KOPT-K1 (cell line): ENCODE data around the gene MUC16.
"Not testable (repeated sequence)": the region's sequence is repeated elsewhere in the genome, so short reads cannot be mapped to it uniquely, and the experiment has no call there.

ENCODE experiments used
- H3K27ac ChIP-seq: fragments of 200-600 bp; sonication (generic); 2 replicates; pipeline ENCODE4 v1.5.1; 2016; ENCODE audit warnings: antibody characterized with exemption, mild to moderate bottlenecking, low read depth, low read length; ENCODE audit not compliant: poor library complexity, severe bottlenecking
- H3K36me3 ChIP-seq: fragments of 200-600 bp; sonication (generic); 2 replicates; pipeline ENCODE4 v1.5.1; 2017; ENCODE audit warnings: antibody characterized with exemption, mild to moderate bottlenecking, low read length, moderate library complexity; ENCODE audit not compliant: insufficient read depth
- H3K9me3 ChIP-seq: fragments of 200-600 bp; sonication (generic); 2 replicates; pipeline ENCODE4 v1.5.1; 2017; ENCODE audit warnings: antibody characterized with exemption, low read length, mild to moderate bottlenecking; ENCODE audit not compliant: insufficient read depth, poor library complexity, severe bottlenecking

The MUC16 gene

DNA sequence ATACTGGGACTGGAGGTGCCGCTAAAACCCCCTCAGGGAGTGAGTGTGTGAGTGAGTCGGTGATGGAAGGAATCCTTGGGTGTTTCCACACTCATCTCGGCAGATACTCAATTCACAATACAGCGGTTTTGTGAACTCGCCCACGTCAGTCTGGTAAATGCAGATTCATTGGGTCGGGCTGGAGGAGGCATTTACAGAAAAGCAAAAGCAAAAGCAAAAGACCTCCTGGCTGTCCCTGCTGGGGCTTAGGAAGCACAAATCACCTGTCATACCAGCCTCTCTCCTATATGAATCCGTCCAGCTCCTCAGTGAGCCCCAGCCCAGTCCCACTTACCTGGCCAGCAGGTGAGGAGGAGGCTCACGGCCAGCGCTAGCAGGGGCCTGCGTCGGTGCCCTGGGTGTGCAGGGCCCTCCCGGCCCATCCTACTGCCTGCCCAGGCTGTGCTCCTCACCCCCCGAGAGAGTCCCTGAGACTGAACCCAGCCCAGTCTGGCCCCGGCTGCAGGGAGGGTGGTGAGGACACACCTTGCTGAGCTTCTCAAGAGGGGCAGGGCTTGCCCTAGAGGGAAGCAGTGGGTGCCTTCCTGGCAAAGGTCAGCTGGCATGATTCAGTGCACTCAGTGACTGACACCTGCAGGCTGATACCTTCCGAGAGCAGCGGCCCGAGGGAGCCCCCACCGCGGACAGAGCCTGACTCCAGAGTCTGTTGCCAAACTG is at the start of gene MUC16:
MUC16 (minus strand) TSS at position 475 of the 717 bp plus-strand sequence.
- no peaks in the 10 kb centered on the region for H3K9me3 ChIP-seq
- no peaks in the 10 kb centered on the region for H3K36me3 ChIP-seq
- no peak within 1 kb of the TSS for H3K27ac ChIP-seq

DNA sequence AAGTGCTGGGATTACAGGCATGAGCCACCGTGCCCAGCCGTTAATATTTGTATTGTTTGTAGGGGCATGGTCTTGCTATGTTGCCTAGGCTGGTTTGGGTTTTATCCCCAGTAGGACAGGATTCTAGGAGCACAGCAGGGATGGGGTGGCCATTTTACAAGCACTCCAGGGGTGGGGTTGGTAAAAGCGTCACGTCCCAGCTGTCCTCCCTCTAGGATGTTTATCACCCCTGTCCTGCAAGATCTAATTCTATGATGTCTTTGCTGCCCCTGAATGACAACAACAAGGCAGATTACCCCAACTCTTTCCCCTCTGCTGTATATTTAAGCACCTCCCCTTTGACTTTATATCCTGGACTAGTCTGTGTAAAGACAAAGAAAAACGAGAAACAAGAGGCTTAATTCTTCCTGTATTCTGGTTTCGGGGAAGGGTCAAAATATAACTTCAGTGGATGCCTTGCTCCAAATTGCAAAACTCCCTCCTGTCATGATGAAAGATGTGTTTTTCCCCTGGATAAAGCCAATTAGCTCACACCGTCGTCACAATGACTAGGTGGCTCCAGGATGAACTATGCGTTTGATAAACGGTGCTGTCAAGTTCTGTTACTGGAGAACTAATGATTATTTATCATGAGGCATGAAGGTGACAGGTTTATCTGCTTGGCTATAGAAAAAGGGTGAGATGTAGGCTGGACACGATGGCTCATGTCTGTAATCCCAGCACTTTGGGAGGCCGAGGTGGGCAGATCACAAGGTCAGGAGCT is 48.9 kb upstream of the MUC16 start:
- Histone ChIP-seq H3K9me3 (no peaks in the 10 kb centered on the region), H3K36me3 (no peaks in the 10 kb centered on the region), H3K27ac (no peak overlapping the region)

DNA sequence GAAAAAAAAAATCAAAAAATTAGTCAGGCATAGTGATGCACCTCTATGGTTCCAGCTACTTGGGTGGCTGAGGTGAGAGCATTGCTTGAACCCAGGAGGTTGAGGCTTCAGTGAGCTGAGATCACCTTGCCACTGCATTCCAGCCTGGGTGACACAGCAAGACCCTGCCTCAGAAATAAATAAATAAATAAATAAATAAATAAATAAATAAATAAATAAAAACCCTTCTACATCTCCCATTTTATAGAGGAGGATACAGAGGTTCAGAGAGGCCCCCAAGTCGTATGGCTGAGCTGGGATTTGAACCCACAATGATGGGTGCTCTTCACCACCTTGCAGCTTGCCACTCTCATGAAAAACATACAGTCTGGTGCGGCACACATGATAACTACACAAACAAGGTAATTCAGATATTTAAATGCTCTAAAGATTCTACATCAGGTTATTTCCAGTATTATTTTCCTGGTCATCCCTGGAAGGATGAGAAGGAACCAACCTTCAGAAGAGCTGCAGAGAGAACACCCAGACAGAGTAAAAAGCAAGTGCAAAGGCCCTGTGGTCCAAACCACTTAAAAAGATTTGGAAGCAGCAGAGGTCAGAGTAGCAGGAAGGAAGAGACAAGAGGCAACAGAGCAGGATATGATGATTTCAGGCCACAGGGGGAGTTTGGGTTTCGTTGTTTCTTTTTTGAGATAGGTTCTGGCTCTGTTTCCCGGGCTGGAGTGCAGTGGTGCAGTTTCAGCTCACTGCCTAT is 47.5 kb upstream of the MUC16 start:
- Histone ChIP-seq H3K9me3 (no peaks in the 10 kb centered on the region), H3K36me3 (no peaks in the 10 kb centered on the region), H3K27ac (no peak overlapping the region)

DNA sequence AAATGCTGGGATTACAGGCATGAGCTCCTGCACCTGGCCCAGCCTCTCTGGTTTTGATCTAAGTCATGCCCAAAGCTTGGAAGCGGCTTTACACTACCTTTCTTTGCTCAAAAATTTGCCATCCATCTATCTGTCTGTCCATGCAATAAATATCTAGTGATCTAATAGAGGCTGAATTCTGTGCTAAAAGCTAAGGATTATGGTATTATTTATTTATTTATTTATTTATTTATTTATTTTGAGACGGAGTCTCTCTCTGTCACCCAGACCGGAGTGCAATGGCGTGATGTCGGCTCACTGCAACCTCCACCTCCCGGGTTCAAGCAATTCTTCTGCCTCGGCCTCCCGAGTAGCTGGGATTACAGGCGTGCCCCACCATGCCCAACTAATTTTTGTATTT is 45.9 kb upstream of the MUC16 start:
- not testable (repeated sequence) for H3K27ac ChIP-seq, H3K9me3 ChIP-seq, H3K36me3 ChIP-seq

DNA sequence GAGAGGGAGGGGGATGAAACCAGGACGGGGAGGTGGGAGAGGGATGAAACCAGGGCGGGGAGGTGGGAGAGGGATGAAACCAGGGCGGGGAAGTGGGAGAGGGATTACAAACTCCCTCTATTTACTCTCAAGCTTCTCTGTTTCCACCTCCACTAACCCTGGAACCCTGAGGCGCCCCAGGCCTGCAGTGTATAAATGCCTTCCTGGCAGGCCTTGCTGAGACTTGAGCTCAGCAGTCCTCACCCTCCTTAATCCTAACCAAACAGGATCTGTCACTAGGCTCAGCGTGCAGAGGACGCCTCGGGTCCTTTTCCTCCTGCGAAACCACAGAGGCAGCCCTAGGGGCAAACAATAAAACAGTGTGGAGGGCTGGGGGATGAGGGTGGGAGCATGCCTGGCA is 44.6 kb upstream of the MUC16 start:
- Histone ChIP-seq H3K36me3 (no peaks in the 10 kb centered on the region), H3K9me3 (no peaks in the 10 kb centered on the region), H3K27ac (no peak overlapping the region)

DNA sequence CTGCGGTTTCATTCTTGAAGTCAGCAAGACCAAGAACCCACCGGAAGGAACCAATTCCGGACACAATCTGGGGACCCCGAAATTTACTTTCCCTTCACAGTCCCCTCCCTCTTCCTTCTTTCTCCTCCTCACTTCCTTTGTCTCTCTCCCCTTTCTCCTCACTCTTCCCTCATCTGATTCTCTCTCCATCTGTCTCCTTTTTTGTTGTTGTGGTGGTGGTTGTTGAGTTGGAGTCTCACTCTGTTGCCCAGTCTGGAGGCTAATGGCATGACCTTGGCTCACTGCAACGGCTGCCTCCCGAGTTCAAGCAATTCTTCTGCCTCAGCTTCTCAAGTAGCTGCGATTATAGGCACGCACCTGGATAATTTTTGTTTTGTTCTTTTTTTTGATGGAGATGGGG is 44.0 kb upstream of the MUC16 start:
- Histone ChIP-seq H3K36me3 (no peaks in the 10 kb centered on the region), H3K27ac (no peak overlapping the region)

DNA sequence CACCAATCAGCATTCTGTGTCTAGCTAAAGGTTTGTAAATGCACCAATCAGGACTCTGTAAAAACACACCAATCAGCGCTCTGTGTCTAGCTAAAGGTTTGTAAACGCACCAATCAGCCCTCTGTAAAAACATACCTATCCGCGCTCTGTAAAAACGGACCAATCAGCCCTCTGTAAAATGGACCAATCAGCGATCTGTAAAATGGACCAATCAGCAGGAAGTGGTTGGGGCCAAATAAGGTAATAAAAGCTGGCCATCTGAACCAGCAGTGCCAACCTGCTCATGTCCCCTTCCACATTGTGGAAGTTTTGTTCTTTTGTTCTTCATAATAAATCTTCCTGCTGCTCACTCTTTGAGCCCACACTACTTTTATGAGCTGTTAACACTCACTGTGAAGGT is 43.5 kb upstream of the MUC16 start:
- not testable (repeated sequence) for H3K27ac ChIP-seq, H3K9me3 ChIP-seq, H3K36me3 ChIP-seq

More for the DNA sequence above, 44.0 kb upstream of the MUC16 start:
- no peaks in the 10 kb centered on the region for H3K9me3 ChIP-seq

DNA sequence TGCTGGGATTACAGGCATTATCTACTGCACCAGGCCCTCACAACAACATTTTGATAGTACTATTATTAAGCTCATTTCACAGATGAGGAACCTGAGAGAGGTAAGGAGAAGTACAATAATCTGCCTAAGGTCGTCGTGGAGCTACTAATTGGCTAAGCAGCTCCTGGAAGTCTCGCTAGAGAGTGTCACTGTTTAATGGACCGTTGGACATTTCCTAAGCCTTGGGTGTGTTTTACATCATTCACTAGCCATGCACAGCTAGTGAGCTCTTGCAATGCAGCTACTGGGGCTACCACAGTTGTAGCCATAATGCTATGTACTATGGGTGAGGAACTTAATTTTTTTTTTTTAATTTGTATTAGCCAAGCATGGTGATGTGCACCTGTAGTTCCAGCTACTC is 42.7 kb upstream of the MUC16 start:
- no peaks in the 10 kb centered on the region for H3K9me3 ChIP-seq

DNA sequence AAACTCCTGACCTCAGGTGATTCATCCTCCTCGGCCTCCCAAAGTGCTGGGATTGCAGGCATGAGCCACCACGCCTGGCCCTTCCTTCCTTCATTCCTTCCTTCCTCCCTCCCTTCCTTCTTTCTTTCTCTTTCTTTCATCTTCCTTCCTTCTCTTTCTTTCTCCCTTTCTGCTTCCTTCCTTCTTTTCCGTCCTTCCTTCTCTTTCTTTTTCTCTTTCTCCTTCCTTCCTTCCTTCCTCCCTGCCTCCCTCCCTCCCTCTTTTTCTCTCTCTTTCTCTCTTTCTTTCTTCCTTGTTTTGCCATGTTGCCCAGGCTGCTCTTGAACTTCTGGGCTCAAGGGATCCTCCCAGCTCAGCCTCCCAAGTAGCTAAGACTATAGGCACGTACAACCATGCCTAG is 36.5 kb upstream of the MUC16 start:
- H3K36me3 ChIP-seq: no peaks in the 10 kb centered on the region
- H3K9me3 ChIP-seq: no peaks in the 10 kb centered on the region
- H3K27ac ChIP-seq: no peak overlapping the region

More for the DNA sequence above, 42.7 kb upstream of the MUC16 start:
- H3K27ac ChIP-seq: no peak overlapping the region
- H3K36me3 ChIP-seq: no peaks in the 10 kb centered on the region

DNA sequence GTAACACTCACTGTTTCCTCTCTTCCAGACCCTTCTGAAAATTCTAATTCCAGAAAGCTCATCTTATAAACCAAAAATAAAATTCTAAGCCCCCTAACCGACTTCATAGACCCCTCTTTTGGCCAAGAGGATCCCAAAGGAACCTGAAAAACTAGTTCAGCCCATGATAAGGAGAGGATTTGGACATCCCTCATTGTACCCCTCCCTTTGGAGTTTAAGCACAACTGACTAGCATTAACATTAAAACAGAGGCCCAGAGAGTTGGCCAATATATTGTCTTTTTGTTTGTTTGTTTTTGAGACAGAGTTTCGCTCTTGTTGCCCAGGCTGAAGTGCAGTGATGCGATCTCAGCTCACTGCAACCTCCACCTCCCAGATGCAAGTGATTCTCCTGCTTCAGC is 34.2 kb upstream of the MUC16 start:
- Histone ChIP-seq H3K9me3 (no peaks in the 10 kb centered on the region), H3K27ac (no peak overlapping the region), H3K36me3 (no peaks in the 10 kb centered on the region)

DNA sequence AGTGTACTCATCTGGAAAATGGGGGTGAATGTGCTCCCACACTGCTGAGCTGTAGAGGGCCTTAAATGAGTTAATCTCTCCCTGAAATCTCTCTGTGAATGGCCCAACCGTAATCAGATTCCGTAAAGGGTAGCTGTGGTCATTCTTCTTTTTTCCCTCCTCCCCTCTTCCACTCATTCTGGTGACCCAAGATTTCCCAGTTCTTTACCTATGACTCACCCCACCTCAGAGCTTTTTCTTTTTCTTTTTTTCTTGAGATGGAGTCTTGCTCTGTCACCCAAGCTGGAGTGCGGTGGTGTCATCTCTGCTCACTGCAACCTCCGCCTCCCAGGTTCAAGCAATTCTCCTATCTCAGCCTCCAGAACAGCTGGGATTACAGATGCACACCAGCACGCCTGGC is 33.3 kb upstream of the MUC16 start:
- H3K27ac ChIP-seq: no peak overlapping the region
- no peaks in the 10 kb centered on the region for H3K36me3 ChIP-seq
- H3K9me3 ChIP-seq: no peaks in the 10 kb centered on the region

DNA sequence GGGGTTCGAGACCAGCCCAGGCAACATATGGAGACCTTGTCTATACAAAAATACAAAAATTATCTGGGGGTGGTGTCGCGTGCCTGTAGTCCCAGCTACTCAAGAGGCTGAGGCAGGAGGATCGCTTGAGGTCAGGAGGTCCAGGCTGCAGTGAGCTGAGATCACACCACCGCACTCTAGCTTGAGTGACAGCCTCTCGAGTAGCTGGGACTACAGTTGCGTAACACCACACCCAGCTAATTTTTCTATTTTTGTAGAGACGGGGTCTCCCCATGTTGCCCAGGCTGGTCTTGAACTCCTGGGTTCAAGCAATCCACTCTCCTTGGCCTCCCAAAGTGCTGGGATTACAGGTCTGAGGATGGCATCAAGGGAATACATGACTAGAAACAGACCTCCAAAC is 30.8 kb upstream of the MUC16 start:
- Histone ChIP-seq H3K27ac (no peak overlapping the region), H3K9me3 (no peaks in the 10 kb centered on the region), H3K36me3 (no peaks in the 10 kb centered on the region)

DNA sequence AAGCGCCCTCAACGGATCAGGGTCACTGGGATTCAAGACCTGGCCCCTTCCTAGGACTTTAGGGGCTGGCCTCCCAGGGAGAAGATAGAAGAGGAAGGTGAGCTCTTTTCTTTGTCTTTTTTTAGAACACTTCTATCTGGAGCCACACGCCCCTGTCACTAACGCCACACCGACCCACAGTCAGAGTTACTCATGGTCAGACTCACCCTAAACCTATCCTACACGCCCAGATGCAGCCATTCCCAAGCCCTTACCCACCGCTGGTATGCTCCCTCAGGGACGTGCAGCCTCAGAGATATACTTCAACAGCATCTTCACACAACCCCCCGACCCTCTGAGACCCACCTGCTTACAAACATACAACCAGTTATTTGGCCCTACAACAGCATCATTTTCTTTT is 29.9 kb upstream of the MUC16 start:
- H3K9me3 ChIP-seq: no peaks in the 10 kb centered on the region
- no peaks in the 10 kb centered on the region for H3K36me3 ChIP-seq
- no peak overlapping the region for H3K27ac ChIP-seq

DNA sequence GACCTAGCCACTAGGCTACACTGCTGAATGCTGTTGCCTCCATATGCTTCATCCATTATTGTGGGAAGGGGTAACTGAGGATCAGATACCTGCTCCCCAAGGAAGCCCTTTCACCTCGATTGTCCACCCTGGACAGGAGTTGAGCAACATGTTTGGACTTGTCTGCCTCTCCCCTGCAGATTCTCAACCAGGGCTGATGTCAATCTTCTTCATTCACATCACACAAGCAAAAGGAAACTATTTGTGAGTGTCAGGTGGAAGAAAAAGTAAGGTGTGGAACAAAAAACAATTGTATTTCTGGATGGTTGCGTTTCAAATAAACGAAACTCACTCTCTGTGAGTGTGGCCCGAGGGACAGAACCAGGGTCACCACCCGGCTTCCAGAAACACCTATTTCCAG is 29.5 kb upstream of the MUC16 start:
- H3K27ac ChIP-seq: no peak overlapping the region

DNA sequence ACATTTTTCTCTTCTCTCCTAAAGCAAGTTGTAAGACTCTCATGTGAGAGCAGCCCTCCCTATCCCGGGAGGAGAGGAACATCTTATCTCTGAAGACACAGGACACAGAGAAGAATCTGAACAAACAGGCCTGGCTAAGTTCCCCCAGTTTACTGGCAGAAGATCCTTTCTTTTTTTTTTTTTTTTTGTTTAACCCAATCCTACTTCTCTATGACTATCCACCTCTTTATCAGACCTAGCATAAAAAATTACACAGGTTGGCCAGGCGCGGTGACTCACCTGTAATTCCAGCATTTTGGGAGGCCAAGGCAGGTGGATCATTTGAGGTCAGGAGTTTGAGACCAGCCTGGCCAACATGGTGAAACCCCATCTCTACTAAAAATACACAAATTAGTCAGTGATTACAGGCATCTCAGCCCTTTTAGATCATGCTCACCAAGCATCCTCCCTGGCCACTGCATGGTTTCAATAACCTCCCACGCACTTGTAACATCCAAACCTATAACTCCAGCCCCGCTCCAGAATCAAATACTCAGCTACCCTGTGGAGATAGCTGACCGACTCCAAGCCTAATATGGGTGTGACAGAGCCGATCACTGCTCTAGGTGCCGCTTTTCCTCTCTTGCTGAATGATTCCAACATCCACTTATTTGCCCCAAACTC is 27.3 kb upstream of the MUC16 start:
- no peaks in the 10 kb centered on the region for H3K36me3 ChIP-seq
- H3K27ac ChIP-seq: no peak overlapping the region
- H3K9me3 ChIP-seq: no peaks in the 10 kb centered on the region

More for the DNA sequence above, 29.5 kb upstream of the MUC16 start:
- no peaks in the 10 kb centered on the region for H3K9me3 ChIP-seq
- H3K36me3 ChIP-seq: no peaks in the 10 kb centered on the region
